HepG2 (cell line): ENCODE results near the gene PLEKHA8.

Experiments used
- DNMT1 ChIP-seq: sonication (generic); formaldehyde crosslinking; IDR thresholded peaks from 2 replicates; pipeline ENCODE4 v1.5.1; 2020; ENCODE audit warnings: mild to moderate bottlenecking, missing genetic modification reagents
- EP300 ChIP-seq, 3 experiments: sonication (generic) in 1 of 3; formaldehyde crosslinking in 1 of 3; IDR thresholded peaks; 2 replicates each; pipeline versions ENCODE4 v1.5.1 to v1.6.1; 2011 to 2020; ENCODE audit warnings: low read depth in 2 of 3, low read length in 2 of 3, borderline replicate concordance in 1 of 3, improper control_type of control experiment in 1 of 3, mild to moderate bottlenecking in 1 of 3, missing genetic modification reagents in 1 of 3, moderate library complexity in 1 of 3
- FOSL2 ChIP-seq: sonication (generic); formaldehyde crosslinking; IDR thresholded peaks from 2 replicates; pipeline ENCODE4 v1.4.0; 2020; ENCODE audit warnings: missing genetic modification reagents
- IRF1 ChIP-seq: sonication (generic); formaldehyde crosslinking; IDR thresholded peaks from 2 replicates; pipeline ENCODE4 v1.4.0; 2020; ENCODE audit warnings: low read depth, mild to moderate bottlenecking, missing genetic modification reagents
- JUND ChIP-seq: sonication (generic); formaldehyde crosslinking; IDR thresholded peaks from 2 replicates; pipeline ENCODE4 v1.8.0; 2022; ENCODE audit warnings: mild to moderate bottlenecking, missing genetic modification reagents
- KDM1A ChIP-seq: IDR thresholded peaks from 2 replicates; pipeline ENCODE4 v1.6.1; 2016; ENCODE audit warnings: missing compliant biosample characterization
- MAFK ChIP-seq, 2 experiments: IDR thresholded peaks in 1 of 2; conservative IDR thresholded peaks in 1 of 2; 2 replicates each; pipeline ENCODE4 v1.6.1; 2011; ENCODE audit warnings: improper control_type of control experiment in 2 of 2, low read length in 2 of 2
- MNT ChIP-seq: fragments of 450-650 bp; IDR thresholded peaks from 2 replicates; pipeline ENCODE4 v1.6.1; 2016
- ONECUT2 ChIP-seq: sonication (generic); formaldehyde crosslinking; IDR thresholded peaks from 2 replicates; pipeline ENCODE4 v1.4.0; 2020; ENCODE audit warnings: missing genetic modification reagents
- POLR2A ChIP-seq, 2 experiments: IDR thresholded peaks; 2 replicates each; pipeline ENCODE4 v1.6.1; 2011; ENCODE audit warnings: low read depth in 2 of 2, low read length in 2 of 2, mild to moderate bottlenecking in 1 of 2, moderate library complexity in 1 of 2; ENCODE audit not compliant: insufficient read depth in 1 of 2
- ZNF18 ChIP-seq: sonication (generic); formaldehyde crosslinking; IDR thresholded peaks from 2 replicates; pipeline ENCODE4 v1.8.0; 2022; ENCODE audit warnings: mild to moderate bottlenecking, missing genetic modification reagents; ENCODE audit not compliant: insufficient replicate concordance
- ZSCAN21 ChIP-seq: sonication (generic); formaldehyde crosslinking; IDR thresholded peaks from 2 replicates; pipeline ENCODE4 v1.8.0; 2022; ENCODE audit warnings: mild to moderate bottlenecking, missing genetic modification reagents, moderate library complexity, borderline replicate concordance

GRCh38 chr7:30032310-30033125 is 4.3 kb downstream of the PLEKHA8 start:
- TF ChIP-seq MAFK (conservative IDR thresholded peaks at IDR 0.05 in 1 of 2, IDR thresholded peaks at IDR 0.05 in 1 of 2; ENCODE audit: low read length in 2 of 2) (no peak), ONECUT2 (no peak), POLR2A (IDR thresholded peaks at IDR 0.05; ENCODE audit: insufficient read depth in 1 of 2, low read depth in 2 of 2, low read length in 2 of 2) (no peak), ZNF18 (CRISPR knock-in tag) (no peak), JUND (CRISPR knock-in tag) (no peak), FOSL2 (CRISPR knock-in tag) (no peak), EP300 (IDR thresholded peaks at IDR 0.05; ENCODE audit: low read depth in 2 of 2, low read length in 2 of 2) (no peak), EP300 (CRISPR knock-in tag; IDR thresholded peaks at IDR 0.05; ENCODE audit: borderline replicate concordance) (no peak), ZSCAN21 (CRISPR knock-in tag) (no peak), DNMT1 (CRISPR knock-in tag) (no peak), MNT (no peak), IRF1 (CRISPR knock-in tag) (no peak), KDM1A (CRISPR knock-in tag) (no peak)
